HG03460 (cell line): Measurements from ENCODE around the gene CHADL.

Source experiments
- ATAC-seq: cut with Tn5 transposase; IDR thresholded peaks from one replicate; pipeline ENCODE4 v1.9.1; 2021; ENCODE audit not compliant: unreplicated experiment

CHADL gene

DNA sequence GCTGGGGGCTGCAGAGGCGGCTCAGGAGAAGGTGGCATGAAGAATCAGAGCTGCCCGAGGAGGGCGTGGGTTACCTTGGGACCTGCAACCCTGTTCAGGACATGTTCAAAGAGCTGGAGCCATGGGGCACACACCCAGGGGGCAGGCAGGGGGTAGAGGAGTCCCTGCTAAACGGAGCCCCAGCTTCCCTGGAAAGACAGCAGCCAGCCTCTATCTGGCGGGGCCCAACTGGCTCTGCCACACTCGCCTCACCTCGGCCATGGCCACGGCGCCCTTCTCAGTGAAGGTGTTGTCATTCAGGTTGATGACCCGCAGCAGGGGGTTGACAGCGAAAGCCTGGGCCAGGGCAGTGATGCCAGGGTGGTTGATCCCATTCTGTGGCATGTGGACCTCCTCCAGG is 17.0 kb upstream of the CHADL start:
- no peak for ATAC-seq

DNA sequence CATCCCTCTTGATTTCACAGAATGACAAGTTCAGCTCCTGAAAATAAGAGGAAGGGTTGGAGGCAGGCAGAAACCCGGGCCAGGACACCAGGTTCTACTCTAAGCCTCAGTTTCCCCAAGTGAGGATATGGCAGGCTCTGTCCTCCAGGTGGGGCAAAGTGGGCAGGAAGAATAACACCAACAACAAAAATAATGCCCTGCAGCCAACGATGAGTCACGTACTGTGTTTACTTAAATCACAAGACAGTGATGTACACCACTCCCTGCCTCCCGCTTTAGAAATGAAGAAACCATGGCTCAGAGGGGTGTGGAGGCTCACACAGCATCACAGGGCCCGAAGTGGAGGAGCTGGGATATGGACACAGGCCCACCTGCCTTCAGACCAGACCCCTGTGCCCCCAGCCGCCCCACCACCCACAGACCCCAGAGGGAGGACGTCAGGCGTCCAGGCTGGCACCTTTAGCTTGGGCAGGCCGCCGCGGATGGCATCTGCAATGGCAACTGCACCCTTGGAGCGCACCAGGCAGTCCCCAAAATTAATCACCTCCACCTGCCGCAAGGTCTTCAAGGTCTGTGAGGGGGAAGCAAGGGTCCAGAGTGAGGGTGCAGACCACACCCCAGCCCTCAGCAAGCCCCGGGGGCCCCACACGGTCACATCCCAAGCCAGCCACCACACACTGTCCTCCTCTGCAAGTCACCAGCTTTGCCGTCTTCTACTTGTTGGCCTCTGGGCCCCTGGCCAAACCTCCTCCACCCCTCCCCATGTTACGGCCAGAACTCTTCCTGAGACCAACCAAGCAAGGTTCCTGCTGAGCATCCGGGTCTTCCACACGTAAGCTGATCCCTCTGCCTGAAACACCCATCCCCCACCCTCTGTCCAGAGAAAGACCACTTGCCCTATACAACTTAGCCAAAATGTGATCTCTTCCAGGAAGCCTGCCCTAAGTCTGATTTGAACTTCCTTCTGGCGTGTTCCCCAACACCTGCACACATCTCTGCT is 15.8 kb upstream of the CHADL start:
- no peak for ATAC-seq

DNA sequence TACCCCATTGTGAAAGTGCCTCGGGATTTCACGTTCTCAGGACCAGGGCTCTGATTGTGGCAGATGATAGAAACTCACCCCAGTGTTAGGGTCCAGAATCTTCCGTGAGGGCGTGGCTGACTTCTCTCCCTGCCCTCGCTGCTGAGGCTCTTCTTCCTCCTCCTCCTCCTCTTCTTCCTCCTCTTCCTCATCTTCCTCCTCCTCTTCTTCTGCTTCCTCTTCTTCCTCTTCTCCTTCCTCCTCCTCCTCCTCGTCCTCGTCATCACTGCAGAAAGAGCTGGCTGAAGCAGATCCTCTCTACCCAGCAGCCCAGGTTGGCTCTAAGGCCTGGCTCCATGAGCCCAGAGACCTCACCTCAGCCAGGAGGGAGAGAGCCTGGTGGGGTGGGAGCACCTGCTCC is 13.5 kb upstream of the CHADL start:
- no peak for ATAC-seq

DNA sequence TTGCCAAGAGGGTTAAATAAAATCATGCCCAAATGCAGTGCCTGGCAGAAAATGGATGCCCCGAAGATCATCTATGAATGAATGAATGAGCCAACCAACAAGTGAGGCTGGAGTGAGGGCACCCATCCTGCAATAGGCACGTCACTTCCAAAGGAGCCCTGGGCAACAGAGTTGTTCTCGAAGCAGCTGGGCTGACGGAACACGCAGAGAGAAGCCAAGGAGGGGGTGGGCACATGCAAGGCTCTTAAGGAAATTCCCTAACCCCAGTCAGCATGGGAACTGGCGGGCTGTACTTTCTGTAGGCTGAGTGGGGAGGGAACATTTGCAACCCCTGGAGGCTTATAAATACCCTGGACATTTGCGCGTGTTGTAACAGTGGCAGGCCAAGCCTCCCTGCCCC is 11.6 kb upstream of the CHADL start:
- no peak for ATAC-seq

DNA sequence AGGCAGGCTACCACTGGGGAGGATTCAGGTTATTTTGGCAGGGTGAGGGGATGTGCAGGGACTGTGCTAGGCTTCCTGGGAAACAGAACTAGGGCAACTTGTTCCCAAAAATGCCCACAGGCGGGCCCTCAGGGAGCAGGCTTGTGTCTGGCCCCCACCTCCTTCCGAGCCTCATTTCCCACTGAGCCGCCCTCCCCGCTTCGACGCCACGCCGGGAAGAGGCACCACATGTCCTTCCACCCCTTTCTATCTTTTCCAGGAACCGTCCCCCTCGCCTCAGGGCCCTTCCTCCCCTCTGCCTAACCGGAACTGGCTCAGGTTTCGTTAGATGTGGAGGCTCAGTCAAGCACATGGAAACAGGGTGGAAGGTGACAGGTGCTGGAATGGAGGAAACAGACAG is 9.4 kb upstream of the CHADL start:
- ATAC-seq, result no peak

DNA sequence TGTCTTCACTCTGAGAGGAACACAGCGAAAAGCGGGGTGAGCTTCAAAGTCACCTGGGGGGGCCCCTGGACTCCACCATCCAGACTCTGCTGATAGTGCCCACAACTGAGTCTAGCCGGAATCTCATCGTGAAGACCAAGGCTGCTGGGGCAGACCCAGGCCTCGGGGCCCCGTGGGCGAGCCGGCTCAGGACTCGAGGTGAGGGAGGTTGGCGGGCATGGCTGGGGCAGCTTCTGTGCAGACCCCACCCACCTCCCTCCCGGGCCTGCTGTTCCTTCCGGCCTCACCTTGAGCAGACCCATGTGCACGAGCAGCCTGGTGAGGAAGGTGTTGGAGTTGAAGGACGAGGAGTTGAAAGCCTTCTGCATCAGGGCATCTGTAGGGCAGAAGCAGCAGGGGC is 8.7 kb upstream of the CHADL start:
- ATAC-seq, result no peak

DNA sequence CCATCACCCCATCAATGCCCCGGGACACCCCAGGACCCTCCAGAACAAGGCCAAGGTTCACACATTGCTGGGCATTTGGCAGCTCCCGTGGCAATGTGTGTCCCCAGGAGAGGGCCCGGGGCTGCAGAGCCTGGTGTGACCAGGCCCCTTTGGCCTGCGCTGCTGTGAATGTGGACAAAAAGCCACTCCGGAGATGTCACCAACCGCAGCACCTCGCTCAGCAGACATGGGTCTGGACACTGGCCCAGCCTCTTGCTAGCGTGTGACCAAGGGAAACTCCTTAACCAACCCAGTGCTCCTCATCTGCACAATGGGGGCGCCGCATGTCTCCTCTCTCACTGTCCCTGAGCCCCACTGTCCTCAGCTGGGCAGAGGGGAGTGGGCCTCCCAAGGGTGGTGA is 8.0 kb upstream of the CHADL start:
- ATAC-seq, result no peak

DNA sequence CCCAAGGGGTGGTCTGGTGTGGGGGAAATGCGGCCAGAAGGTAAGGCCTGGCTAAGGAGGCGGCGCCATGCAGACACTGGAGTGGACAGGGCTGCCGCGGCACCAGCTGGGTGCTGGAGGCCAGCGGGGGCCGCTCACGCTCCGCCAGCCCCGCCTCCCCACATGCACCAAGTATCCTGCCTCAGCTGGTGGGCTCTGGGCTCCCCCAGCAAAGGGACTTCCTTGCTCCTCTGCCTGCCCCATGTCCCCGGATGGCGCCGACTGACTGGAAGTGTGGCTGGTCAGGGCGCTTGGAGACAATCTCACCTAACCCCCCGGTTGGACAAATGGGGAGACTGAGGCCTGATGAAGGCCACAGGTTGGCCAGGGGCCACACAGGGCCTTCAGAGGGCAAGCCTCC is 7.6 kb upstream of the CHADL start:
- ATAC-seq, result no peak

DNA sequence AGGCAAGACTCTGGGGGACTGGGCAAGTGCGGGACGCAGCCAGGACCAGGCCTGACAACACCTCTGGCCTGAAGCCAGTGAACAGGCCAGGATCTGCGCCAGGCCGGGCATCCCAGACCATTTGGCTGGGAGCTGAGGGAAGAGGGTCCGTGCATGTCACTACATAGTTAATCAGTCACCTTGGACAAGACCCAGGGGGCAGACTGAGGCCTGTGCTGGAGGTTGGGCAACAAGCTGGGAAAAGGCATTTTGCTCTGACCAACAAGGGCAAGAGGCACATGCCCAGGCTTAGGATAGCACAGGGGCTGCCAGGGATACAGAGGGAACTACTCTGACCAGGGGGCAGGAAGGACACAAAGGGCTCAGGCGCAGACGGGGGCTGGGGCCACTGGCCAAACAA is 7.0 kb upstream of the CHADL start:
- ATAC-seq, result no peak

DNA sequence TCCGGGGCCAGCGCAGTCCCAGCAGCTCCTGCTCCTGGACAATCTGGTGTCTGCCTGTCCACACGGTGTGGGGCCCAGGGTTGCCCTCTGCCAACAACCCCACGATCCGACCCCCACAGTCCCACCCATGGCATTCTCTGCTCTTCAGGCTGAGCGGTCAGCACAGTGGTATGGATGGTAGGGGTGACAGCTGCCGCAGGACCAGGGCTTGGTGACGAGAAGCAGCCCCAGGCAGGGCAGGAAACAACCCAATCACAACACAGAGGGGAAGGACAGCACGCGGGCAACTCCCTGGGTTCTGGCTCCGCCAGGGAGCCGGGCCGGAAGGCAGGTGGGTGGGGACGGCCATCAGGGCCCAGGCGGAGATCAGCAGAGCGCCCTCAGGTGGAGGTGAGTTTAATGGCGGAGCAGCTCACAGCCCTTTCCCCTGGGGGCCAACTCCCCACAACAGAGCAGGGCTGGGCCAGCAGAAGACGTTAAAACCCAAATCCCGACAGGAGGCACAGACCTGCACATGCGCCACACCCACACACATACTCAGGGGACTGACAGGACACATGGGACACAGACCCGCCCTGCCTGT is 5.3 kb upstream of the CHADL start:
- ATAC-seq, result no peak

DNA sequence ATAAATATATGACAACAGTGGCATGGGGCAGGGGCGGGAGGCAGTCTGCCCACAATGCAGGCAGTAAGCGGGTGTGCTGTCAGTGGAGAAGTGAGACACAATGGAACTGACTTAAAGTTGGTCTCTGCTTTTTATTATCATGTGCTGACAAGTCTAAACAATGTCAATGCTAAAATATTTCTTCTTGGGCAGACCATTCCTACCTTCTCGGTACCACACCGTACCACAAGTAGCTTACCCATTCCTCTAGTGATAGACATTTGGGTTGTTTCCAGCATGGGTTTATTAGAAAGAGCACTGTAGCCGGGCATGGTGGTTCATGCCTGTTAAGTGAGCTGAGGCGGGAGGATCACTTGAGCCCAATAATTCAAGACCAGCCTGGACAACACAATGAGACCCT is 2.6 kb upstream of the CHADL start:
- no peak for ATAC-seq

DNA sequence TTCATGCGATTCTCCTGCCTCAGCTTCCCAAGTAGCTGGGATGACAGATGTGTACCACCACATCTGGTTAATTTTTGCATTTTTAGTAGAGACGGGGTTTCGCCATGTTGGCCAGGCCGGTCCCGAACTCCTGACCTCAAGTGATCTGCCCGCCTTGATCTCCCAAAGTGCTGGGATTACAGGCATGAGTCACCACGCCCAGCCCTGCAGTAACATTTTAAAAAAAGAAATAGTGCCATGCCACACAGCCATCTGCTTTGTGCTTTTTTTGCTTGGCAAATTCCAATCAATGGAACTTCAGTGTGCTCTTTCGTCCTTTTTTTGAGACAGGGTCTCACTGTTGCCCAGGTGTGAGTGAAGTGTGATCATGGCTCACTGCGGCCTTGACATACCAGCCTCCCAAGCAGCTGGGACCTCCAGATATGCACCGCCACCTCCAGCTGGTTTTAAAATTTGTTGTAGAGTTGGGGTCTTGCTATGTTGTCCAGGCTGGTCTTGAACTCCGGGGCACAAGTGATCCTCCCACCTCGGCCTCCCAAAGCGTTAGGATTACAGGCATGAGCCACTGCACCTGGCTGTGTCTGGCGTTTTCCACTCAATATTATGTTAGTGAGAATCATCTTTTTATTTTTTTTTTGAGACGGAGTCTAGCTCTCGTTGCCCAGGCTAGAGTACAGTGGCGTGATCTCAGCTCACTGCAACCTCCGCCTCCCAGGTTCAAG is 1.8 kb upstream of the CHADL start:
- ATAC-seq, result no peak

DNA sequence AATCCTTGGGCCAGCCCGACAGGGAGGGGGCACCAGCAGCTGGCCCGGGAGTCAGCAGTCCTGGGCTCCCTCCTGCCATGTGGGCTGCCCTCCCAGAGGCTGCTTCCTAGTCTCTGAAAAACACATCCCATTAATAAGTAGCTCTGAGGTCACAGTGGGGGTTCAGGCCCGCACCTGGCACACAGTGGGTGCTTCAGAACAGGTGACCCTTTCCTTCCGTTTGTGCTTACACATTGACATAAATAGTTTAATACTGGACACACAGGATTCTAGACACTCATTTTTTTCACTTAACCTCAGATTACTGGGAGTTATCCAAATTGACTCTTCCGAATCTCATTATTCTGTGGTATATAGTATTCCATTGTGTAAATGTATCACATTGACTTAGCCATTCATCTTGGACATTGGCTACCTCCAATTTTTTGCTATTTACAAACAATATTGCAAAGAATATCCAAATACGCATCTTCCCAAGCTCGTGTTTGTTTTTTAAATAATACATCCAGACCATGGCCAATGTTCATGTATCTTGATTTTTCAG is 474 bp upstream of the CHADL start:
- ATAC-seq, result no peak

DNA sequence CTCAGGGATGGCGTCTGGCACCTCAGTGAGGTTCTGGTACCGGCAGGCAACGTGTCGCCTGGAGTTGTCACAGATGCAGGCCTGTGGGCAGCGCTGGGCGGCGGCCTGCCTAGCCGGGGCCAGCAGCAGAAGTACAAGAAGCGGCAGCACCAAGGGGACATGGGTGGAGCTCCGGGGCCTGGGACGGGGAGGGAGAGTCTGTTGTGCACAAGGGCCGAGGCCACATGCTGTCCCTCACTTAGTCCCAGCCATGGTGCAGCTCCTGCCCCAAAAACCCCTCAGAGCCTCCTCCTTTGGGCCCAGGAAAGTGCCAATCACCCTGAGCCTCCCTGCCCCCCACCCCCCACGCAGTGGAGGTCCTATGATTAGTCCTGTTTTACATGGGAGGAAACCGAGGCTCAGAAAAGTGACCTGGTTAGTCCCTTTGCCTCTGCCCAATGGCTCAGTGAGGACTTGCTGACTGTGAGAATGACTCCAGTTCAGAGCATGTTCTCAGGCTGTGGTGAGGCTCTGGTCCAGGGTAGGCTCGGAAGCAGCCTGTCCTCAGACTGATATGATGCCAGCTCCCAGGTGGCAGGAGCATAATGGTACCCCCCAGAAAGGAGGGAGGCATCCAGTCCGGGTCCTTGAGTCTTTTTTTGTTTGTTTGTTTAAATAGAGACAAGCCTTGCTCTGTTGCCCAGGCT is 1.1 kb downstream of the CHADL start:
- no peak for ATAC-seq

DNA sequence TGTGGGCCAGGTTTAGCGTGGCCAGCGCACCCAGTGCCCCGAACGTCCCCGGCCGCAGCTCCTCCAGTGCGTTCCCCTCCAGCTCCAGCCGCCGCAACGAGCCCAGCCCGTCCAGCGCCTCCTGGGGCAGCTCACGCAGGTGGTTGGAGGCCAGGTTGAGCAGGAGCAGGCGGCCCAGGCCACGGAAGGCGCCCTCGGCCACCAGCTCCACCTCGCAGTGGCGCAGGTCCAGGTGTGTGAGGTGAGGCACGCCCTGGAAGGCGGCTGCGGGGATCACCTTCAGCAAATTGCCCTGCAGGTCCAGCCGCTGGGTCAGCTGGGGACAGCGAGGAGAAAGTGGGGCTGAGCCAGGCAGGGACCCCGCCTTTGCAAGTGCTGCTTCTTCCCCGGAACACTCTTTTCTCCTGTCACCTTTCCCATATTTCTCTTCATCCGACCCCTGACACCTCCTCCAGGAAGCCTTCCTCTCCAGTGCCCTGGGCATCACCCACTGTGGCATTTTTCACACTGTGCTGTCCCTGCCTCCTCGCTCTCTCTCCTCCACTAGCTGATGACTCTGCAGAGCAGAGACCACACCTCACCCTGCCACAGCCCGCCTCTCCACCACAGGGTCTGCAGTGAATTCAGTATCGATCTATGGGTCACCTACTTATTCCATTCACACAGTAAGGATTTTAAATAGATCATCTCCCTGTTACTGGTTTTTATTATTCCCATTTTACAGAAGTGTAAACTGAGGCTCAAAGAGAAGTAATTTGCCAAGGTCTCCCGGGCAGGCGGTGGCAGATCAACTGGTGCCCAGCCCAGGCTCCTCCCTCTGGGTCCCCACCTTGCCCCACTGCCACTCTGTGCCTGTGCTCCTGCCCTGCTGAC is 1.9 kb downstream of the CHADL start:
- ATAC-seq, result no peak

DNA sequence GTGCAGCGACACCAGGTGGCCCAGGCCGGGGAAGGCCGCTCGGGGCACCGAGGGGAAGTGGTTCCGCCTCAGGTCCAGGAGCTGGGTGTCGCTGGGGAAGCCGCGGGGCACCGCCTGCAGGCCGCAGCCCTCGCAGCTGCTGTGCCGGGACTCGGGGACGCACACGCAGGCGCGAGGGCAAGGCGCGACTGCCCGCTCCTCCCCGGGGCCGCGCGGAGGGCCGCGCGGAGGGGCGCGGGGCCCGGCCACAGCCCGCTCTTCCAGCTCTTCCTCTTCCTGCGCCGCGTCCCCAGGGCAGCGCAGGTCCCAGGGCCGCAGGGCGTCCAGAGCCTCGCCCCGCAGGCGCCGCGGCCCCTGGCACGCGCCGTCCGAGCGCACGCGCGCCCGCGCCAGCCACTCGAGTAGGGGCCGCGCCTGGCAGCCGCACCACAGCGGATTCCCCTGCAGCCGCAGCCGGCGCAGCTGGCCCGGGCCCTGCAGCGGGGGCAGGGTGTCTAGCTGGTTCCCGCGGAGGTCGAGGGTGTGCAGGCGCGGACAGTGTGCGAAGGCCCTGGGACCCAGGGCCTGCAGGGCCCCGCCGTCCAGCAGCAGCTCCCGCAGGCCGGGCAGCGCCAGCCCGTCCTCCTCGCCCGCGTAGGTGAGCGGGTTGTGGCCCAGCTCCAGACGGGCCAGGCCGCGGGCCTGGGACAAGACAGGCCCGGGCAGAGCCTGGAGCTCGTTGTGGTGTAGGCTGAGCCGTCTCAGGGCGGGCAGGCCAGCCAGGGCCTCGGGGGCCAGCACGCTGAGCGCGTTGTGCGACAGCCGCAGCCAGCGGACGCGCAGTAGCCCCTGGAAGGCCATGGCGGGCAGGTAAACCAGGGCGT is 2.8 kb downstream of the CHADL start:
- ATAC-seq, result peak; percentile 60

DNA sequence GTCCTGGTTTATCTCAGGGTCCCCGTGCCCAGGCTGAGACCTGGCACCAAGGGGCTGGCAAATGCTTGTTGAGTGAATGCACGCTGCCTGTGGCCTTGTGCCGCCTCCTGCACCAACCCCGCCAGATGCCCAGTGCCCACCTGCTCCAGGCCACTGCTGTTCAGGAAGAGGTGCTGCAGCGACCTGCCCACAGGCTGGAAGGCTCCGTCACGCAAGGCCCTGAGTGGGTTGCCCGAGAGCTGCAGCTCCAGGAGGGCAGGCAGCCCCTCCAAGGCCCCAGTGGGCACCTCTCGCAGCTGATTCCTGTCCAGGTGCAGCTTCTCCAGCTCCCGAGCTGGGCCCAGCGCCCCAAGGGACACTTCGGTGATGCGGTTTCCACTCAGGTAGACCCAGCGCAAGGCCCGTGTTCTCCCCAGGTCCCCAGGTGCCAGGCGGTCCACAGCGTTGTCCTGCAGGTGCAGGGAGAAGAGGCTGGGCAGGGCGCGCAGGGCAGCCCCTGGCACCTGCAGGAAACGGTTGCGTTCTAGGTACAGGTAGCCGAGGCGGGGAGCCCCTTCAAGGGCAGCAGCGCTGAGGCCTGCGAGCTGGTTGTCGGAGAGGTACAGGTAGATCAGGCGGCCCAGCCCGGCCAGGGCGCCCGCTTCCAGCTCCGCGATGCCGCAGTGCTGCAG is 3.6 kb downstream of the CHADL start:
- no peak for ATAC-seq

DNA sequence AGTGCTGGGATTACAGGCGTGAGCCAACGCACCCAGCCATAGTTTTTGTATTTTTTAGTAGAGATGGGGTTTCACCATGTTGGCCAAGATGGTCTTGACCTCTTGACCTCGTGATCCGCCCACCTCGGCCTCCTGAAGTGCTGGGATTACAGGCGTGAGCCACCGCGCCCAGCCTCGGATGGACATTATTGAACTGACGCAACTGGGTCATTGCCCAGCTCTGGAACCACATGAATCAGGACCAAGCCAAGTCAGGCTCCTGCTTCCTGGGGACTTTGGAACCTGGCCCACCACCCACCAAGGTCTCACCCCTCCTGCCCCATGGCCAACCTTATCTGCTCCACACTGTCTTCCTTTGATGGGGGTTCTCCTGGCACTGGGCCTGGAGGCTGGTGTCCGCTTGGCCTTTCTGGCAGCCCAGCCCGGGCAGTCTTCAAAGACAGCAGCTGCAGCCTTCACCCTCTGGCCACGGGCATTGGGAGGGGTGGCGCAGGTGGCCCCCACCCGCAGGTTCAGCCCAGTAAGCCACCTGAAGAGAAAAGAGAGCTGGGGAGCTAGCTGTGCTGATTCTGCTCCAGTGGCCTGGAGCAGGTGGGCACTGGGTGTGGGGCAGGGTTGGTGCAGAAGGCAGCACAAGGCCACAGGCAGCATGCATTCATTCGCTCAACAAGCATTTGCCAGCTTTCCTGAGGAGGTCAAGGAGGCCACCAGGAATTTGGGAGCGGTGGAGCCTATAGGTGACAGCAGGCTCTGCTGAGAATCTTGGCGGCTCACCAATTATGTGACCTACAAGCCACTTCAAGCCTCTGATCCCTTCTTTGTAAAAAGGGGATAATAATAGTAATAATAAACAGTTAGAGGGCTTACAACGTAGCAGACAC is 5.7 kb downstream of the CHADL start:
- no peak for ATAC-seq
